GM21723 (cell line): ENCODE data around the gene AQP1.

Experiments
- ATAC-seq: cut with Tn5 transposase; IDR thresholded peaks from one replicate; pipeline ENCODE4 v1.9.1; 2021; ENCODE audit warnings: mild to moderate bottlenecking, moderate library complexity; ENCODE audit not compliant: unreplicated experiment

The AQP1 gene

DNA sequence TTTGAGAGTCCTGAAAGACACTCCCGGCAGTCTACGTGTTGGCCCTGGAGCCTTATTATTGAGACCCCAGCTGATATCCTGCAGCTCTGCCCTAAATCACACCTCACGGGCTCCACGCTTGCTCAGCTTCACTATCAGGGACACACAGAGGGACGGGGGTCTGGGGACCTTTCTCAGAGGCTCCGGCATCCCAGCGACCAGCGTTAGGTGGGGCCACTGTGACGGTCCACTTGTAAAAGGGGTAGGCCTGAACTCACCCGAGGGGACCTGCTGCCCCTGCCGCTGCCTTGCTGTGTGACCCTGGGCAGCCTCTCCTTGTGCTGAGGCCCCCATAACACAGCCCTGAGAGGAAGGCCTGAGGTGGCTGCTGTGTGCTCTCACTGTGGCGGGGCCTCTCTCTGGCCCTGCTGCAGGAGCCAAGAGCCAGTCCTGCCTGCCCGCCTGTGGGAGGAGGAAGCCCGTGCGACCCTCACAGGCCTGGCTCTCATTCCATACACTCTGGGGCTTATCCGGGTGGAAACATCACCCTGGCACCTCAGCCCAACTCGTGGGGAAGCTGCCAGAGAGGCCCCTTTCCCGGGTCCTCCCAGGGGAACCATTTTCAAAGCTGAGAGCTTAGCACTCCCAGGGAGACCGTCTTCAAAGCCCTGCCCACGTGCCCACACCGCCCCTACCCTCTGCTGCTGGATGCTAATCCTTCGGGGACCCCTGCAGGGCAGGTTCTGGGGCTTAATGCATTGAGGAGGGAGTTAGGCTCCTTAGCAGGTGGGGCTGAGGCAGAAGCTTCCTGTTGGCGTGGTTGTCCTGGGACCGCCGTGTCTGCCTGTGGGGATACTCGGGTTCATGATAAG lies 21.7 kb downstream of the AQP1 start:
- no peak for ATAC-seq

- ATAC-seq, result no peak
These were observed 22.6 kb downstream of the AQP1 start for GRCh38 chr7:30934225-30934624.

- ATAC-seq, result no peak
These were observed 23.3 kb downstream of the AQP1 start for GRCh38 chr7:30934732-30935568.

GRCh38 chr7:30935569-30935877 lies 23.9 kb downstream of the AQP1 start:
- no peak for ATAC-seq

- ATAC-seq, result no peak
These were observed 25.1 kb downstream of the AQP1 start for GRCh38 chr7:30936650-30937245.

- ATAC-seq, result no peak
These were observed 25.8 kb downstream of the AQP1 start for GRCh38 chr7:30937416-30937815.

GRCh38 chr7:30938435-30939316 lies 27.0 kb downstream of the AQP1 start:
- ATAC-seq, result peak; percentile 91

- no peak for ATAC-seq
These were observed 30.1 kb downstream of the AQP1 start for GRCh38 chr7:30941582-30942323.

DNA sequence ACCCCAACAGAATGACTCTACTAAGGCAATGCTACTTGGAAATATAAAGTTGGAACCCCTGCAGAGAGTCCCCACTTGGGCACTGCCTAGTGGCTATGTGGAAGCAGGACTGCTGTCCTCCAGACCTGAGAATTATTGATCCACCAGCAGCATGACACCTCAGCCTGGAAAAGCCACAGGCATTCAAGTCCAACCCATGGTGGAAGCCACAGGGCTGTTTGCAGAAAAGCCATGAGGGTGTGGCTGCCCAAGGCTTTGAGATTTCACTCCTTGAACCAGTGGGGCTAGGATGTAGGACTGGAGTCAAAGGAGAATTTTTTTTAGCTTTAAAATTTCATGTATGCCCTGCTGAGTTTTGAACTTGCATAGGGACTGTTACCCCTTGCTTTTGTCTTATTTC lies 38.5 kb downstream of the AQP1 start:
- no peak for ATAC-seq

DNA sequence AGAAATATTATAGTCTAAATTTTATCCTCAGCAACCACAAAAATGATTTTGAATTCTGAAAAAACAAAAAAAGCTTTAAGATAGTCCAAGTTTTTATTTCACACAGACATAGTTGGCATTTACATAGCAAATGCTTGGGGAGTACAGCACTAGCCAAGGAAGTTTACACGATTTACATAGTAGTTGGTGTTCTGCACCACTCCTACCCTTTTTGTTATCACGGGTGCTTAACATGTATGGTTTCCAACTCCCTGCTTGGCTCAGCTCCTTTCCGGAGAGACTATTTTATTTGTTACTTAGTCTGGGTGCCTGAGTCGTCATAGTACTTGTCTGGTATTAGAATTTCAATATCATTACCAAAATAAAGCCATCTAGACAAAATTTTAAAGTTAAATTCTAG lies 43.3 kb downstream of the AQP1 start:
- no peak for ATAC-seq

DNA sequence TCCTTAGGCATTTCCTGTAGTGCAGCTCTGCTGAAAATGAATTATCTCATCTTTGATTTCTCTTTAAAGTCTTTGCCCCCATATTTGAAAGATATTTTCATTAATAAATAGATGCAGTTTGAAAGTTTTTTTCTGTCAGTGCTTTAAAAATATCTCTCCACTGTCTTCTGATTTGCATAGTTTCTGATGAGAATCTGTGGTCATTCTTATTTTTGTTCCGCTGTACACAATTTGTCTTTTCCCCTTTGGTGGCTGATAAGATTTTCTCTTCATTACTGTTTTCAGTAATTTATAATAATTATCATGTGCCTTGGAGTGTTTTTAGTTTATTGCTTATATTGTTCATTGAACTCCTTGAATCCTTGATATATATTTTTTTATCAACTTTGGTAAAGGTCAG lies 45.1 kb downstream of the AQP1 start:
- ATAC-seq, result no peak

GRCh38 chr7:30963842-30964241 lies 52.2 kb downstream of the AQP1 start, which contains the start of gene GHRHR:
Gene GHRHR (plus strand): TSS chr7:30963953. CDS start chr7:30964069, 116 bp downstream.
- no peak for ATAC-seq

DNA sequence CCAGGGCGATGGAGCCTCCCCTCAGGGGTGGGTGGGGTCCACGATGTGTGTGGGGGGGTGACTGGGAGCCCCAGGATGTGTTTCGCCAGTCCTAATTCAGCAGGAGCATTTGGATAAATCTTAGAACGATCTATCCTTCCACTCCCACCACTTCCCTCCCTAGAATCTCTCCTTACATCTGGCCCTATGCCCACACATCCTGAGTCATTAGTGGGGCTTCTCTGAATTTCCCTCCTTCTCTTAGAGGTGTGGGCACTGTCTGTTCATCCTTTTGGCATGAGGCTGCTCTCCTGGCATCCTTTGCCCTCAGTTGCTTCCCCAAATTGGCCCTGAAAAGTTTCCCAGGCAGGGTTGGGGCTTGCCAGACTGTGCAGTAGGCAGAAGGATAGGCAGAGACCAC lies 53.7 kb downstream of the AQP1 start:
- ATAC-seq, result no peak

DNA sequence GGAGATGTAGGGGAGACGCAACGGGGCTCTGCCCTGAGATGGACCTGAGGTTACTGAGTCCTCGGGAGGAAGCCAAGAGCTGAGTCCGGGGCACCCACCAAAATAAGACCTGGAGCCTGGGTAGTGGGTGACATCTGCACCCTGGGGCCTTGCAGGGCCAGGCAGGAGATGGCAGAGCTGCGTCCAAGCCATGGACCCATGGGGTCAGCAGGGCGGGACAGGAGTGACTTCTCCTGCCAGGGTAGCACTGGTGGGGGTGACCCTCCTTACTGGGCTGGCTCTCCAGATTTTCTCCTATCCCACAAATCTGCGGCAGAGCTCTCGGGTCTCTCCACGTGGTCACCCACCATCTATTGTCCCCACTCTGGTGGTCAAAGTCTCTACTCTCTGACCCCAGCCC lies 54.2 kb downstream of the AQP1 start:
- ATAC-seq, result no peak

DNA sequence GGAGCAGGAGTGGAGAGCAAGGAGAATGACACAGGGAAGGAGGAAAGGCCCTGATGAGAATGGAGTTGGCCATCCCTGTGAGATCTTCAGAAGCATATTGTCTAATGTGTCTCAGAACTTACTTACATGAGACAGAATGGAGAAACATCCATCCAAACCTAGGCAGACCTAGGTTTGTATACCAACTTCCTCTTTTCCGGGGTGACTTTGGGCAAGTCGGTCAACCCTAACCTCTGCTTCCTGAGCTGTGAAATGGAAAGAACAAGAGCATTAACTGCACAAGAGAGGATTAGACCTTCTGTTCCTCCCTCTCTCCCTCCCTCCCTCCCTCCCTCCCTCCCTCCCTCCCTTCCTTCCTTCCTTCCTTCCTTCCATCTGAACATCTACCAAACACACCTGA lies 56.6 kb downstream of the AQP1 start:
- no peak for ATAC-seq

DNA sequence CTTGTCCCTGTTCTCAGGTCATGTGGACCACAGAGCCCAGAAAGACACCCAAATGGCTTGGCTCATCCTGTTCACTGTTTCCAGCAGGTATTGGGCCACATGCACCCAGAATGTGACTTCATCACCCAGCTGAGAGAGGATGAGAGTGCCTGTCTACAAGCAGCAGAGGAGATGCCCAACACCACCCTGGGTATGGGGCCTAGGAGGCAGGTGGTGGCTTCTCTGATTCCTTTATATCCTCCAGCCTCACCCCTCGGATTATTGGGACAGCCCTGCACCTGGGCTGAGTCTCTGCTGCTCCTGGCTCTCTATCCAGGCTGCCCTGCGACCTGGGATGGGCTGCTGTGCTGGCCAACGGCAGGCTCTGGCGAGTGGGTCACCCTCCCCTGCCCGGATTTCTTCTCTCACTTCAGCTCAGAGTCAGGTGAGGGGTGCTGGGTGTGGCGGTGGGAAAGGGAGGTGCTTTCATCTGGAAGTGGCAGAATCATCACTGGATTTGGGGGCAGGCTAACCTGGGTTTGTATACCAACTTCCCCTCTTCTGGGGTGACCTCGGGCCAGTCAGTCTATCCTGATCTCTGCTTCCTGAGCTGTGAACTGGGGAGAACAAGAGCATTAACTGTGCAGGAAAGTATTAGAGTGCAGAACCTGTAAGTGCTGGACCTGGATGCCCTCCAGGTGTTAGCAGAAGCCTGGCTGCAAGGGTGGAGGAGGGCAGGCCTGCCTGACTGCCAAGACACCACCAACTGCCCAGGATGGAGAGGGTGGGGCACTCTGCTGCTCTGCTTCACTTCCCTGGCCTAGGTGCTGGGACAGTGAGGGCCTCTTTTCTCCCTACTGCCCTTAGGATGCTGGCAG lies 57.3 kb downstream of the AQP1 start:
- no peak for ATAC-seq

- ATAC-seq, result no peak
These were observed 57.9 kb downstream of the AQP1 start for GRCh38 chr7:30969604-30969970.

DNA sequence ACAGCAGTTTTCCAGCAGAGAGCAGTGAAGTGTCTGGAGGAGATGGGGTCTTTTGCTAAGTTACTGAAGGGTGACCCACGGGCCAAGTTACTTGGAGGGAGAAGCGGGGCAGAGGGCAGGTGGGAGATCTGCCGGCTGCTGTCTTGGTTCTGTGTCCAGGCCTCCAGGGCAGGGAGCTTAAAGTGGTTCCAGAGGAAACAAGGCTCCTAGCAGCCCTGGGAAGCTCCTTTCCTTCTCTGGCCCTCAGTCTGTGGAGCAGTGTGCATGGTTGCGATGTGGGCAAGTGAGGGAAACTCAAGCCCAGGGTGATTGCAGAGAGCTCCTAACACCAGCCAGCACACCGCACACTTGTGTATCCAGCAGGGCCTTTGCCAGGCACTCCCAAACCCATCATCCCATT lies 58.4 kb downstream of the AQP1 start:
- no peak for ATAC-seq

- ATAC-seq, result no peak
These were observed 59.0 kb downstream of the AQP1 start for GRCh38 chr7:30970594-30971094.
